DMS53 treated with DMSO at 0.1 percent for 48 hours (cell line): Measurements from ENCODE around the gene MGAT5B.

Source experiments
- DNase-seq: peaks from one replicate; lab custom pipeline; 2025; ENCODE audit not compliant: unreplicated experiment; lab: John Stamatoyannopoulos, UW

Gene MGAT5B

GRCh38 chr17:76902476-76902875 is 34.3 kb downstream of the MGAT5B start:
- DNase-seq: no peak

- no peak for DNase-seq
Observed at GRCh38 chr17:76903631-76904030, 35.4 kb downstream of the MGAT5B start.

DNA sequence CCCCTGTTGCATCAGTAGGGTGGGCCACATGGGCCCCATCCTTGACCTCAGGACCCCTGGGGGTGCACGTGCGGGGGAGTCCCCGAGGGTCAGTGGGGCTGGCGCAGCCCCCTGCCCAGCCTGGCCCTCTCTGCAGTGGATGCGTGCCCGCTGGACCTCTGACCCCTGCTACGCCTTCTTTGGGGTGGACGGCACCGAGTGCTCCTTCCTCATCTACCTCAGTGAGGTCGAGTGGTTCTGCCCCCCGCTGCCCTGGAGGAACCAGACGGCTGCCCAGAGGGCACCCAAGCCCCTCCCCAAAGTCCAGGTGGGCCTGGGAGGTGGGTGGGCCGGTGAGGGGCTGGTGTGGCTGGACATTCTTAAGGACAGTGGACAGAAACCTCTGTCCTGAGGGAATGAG is 35.9 kb downstream of the MGAT5B start:
- no peak for DNase-seq

DNA sequence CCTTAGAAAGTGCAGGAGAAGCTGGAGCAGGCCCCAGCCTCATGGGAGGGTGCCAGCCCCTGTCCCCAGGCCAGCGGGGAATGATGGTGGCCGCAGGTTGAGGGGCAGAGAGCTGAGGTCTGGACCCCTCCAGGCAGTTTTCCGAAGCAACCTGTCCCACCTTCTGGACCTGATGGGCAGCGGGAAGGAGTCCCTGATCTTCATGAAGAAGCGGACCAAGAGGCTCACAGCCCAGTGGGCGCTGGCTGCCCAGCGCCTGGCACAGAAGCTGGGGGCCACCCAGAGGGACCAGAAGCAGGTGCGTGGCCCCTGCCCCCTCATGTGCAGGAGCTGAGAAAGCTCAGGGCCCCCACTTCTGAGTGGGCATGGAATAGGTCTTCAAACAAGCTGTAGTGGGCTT is 36.8 kb downstream of the MGAT5B start:
- no peak for DNase-seq

DNA sequence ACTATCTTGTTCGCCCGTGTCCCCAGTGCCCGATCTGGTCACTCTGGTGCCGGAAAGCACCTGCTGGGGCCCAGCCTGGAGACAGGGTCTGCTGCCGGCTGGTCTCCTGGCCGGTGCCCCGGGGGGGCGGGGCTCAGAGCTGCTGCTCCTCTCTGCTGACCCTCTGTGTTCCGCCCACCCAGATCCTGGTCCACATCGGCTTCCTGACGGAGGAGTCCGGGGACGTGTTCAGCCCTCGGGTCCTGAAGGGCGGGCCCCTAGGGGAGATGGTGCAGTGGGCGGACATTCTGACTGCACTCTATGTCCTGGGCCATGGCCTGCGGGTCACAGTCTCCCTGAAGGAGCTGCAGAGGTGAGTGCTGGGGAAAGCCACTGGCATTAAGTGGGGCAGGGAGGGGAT is 37.6 kb downstream of the MGAT5B start:
- DNase-seq: no peak

DNA sequence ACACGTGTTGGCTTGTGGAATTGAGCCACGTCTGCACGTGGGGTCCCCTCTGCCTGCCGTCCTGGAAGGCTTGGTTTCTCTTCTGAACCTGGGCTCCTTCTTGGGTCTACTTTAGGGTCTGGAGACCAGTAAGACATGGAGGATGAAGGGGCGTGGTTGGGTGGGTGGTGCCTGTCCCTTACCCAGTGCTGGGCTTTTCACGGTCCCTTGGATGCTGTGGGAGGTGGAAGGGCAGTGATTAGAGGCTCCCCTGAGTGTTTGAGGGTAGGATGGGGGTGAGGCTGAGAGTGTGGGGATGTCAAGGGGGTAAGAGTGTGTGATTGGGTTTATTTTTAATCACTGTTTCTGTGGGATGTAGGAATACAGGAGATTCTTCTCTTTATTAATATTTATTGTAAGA is 38.3 kb downstream of the MGAT5B start:
- DNase-seq: no peak

GRCh38 chr17:76907352-76907751 is 39.1 kb downstream of the MGAT5B start:
- DNase-seq: no peak

DNA sequence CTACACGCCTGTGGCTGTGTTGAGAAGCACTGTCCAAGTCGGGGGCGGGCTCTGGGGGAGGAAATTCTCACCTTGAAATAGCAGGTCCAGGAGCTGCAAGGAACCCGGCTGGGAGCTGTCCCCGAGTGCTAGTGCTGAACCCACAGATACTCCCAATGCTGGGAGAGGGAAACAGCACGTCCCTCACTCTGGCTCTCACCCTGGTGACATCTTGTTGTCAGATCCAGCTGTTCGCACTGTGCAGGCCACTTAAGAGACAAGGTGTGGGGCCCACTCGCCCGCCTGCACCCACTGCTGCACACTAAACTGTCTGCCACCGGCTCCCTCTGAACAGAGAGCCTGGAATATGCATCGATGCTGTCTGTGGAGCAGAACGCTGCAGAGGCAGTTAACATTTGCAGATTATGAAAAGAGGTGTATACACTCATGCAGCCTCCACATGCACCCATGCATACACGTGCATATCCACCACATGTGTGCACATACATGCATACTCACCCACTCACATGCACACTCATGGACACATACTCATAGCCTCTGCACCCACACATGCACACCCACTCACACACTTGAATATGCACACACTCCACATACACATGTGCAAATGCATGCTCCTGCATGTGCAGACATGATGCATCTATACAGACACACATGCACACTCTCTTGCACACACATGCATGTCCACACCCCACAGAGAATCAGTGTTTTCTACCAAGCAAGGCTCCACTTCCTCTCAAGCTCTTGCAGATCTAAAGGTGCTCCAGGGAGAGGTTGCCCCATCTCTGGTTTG is 42.0 kb downstream of the MGAT5B start:
- DNase-seq: no peak

- no peak for DNase-seq
Observed at GRCh38 chr17:76911299-76912017, 43.3 kb downstream of the MGAT5B start.

- DNase-seq: no peak
Observed at GRCh38 chr17:76912421-76913164, 44.4 kb downstream of the MGAT5B start.

DNA sequence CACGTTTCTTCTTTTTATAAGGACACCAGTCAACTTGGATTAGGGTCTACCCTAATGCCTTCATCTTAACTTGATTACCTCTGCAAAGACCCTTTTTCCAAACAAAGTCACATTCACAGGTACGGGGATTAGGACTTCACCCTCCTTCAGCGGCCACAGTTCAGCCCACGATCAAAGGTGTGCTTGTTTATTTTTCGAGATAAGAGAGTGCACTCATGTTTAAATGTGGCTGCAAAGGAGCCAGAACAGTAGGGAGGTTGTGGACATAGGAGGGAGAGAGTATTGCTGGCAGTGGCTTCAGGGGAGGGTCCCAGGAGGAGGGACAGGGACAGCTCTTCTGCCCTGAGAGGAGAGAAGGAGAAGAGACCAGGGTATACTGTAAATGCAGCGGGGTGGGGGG is 46.7 kb downstream of the MGAT5B start:
- DNase-seq: no peak

- DNase-seq: no peak
Observed at GRCh38 chr17:76915840-76916510, 47.8 kb downstream of the MGAT5B start.

DNA sequence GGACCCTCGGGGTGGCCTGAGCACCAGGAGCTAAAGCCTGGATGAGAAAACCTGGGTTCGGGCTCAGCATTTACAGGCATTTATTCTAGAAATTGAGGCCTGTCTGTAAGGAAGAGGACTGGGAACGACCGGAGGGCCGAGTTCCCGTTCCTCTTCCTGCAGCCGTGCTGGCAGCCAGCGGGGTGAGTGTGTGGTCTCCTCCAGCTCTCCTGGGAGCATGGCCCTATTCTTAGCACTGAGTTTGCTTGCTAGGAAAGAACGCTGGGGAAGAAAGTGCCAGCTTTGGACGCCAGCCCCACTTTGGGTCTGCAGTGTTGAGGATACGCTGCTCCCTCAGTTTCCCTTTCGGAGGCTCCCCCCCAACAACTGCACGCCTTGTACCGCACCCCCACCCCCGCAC is 49.6 kb downstream of the MGAT5B start:
- no peak for DNase-seq

GRCh38 chr17:76918811-76919210 is 50.6 kb downstream of the MGAT5B start:
- DNase-seq: no peak

DNA sequence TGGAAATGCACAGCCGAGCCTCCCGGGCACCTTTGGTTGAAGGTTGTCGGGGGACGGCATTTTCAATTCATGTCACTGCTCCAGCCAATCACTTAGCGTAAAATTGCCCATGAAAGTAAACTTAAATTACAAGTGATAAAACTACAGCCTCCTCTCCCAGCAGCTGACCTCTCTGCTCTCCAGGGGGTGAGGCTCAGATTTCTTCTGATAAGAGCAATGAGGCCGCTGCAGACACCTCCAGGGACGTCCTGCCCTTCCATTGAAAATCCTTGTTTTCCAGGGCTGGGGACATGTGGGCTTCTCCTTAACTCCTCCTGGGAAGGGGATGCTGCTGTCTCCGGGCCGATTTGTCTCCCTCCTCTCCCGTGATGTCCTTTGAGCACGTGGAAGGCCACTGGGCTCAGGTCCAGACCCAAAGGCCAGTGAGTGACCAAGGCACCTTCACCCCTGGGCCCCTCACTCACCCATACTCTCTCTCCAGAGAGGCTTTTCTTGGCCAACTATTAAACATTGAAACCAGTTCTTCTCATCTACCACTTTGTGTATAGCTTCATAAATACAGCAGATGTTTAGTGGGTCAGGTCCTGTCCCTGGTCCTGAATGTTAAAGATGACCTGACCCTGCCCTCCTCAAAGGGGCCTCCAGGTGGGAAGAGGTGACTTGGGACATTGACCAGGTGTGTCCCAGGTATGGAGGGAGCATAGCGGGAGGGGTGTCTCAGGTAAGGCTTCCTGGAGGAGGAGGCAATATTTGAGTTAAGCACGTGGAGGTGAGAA is 52.3 kb downstream of the MGAT5B start:
- DNase-seq: no peak

DNA sequence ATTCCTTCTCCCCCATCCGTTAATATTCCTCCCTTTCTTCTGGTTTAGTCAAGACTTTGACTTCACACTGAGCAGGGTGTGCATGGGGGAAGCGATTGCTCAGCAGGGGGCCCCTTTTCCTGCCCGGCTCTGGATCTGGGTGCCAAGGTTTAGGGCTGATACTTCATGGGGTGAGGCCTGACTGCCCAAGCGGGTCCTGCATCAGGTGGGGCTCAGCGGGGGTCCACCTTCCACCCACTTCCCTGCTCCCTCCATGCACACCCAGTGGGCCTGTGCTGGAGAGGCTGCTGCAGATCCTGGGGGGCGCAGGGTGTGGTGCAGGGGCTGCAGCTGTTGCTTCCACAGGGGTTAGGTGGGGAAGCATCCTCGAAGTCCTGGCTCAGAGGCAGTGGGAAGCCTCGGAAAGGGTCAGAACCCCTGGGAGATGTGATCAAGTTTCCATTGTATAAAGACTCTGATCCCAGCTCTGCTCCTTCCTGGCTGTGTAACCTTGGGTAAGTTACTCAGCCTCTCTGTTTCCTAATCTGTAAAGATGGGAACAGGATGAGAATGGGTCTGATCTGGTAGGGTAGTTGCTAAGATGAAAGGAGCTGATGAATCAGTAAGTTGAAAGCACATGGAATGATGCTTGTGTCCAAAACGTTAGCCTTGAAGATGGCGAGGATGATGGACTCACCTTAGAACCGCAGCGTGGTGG is 53.3 kb downstream of the MGAT5B start:
- no peak for DNase-seq

- DNase-seq: no peak
Observed at GRCh38 chr17:76922084-76922483, 53.9 kb downstream of the MGAT5B start.

- DNase-seq: no peak
Observed at GRCh38 chr17:76922967-76923366, 54.8 kb downstream of the MGAT5B start.

DNA sequence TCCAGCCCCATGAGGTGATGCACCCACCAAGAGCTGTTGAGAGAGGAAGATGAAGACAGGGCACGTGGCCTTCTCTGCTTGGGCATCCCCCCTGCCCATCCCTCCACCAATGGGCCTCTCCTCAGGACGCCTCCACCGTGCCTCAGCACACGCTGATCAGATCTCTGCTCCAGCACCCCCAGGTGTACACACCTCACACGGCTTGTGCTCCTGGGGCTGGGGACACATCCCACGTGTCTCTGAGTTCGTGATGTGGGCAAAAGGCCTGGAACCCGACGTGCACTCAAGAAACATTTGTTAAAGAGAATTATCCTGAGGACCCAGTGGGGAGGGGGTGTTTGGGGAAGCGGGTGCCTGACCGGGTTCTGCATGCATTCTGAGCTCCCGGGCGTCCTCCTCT is 55.3 kb downstream of the MGAT5B start:
- DNase-seq: no peak
